Liver (tissue), 9 donors: ENCODE results near the gene MTA3. TPM values are rescaled to one million over a fixed set of nuclear protein-coding genes. Genes with fewer than 3 reads are reported as not detected.

Source experiments
- DNase-seq: peaks from one replicate; pipeline ENCODE4 v3.0.0-alpha.2; 2017; ENCODE audit warnings: low spot score
- H3K27ac ChIP-seq, 2 donors: one replicate each; pipeline ENCODE4 v1.7.0; 2013; ENCODE audit warnings: inconsistent platforms in 2 of 2, low read length in 2 of 2, control low read depth in 1 of 2, low read depth in 1 of 2, mild to moderate bottlenecking in 1 of 2
- H3K27me3 ChIP-seq, 4 donors: one replicate each; pipeline versions ENCODE4 v1.6.1 to v1.7.0; 2013; ENCODE audit warnings: low read length in 3 of 4, inconsistent platforms in 1 of 4, mild to moderate bottlenecking in 1 of 4, moderate library complexity in 1 of 4; ENCODE audit not compliant: control insufficient read depth in 4 of 4, insufficient read depth in 4 of 4
- H3K36me3 ChIP-seq, 4 donors: one replicate each; pipeline versions ENCODE4 v1.6.1 to v1.7.0; 2013; ENCODE audit warnings: low read length in 3 of 4, mild to moderate bottlenecking in 3 of 4, low read depth in 1 of 4, moderate library complexity in 1 of 4; ENCODE audit not compliant: control insufficient read depth in 4 of 4, insufficient read depth in 3 of 4
- H3K4me1 ChIP-seq, 4 donors: one replicate each; pipeline versions ENCODE4 v1.6.1 to v1.7.0; 2013; ENCODE audit warnings: low read length in 3 of 4, mild to moderate bottlenecking in 3 of 4, moderate library complexity in 1 of 4; ENCODE audit not compliant: control insufficient read depth in 4 of 4, insufficient read depth in 4 of 4
- H3K4me3 ChIP-seq, 3 donors: one replicate each; pipeline versions ENCODE4 v1.6.1 to v1.7.0; 2013; ENCODE audit warnings: low read length in 3 of 3, control low read depth in 1 of 3, low read depth in 1 of 3, mild to moderate bottlenecking in 1 of 3
- H3K9ac ChIP-seq, 2 donors: one replicate each; pipeline ENCODE4 v1.7.0; 2013; ENCODE audit warnings: low read length in 2 of 2, mild to moderate bottlenecking in 2 of 2, moderate library complexity in 2 of 2, control low read depth in 1 of 2, low read depth in 1 of 2
- H3K9me3 ChIP-seq, 4 donors: one replicate each; pipeline versions ENCODE4 v1.6.1 to v1.7.0; 2013; ENCODE audit warnings: low read length in 3 of 4; ENCODE audit not compliant: control insufficient read depth in 4 of 4
- ATF3 ChIP-seq: IDR thresholded peaks from 2 replicates; pipeline ENCODE4 v1.6.1; 2016; ENCODE audit warnings: antibody characterized with exemption
- EGR1 ChIP-seq, 2 donors: IDR thresholded peaks; 2 replicates each; pipeline ENCODE4 v1.6.1; 2016 to 2018; ENCODE audit warnings: antibody characterized with exemption in 2 of 2, low read depth in 2 of 2
- GABPA ChIP-seq, 2 donors: IDR thresholded peaks in 1 of 2; conservative IDR thresholded peaks in 1 of 2; 2 replicates each; pipeline ENCODE4 v1.6.1; 2016; ENCODE audit warnings: antibody characterized with exemption in 2 of 2, mild to moderate bottlenecking in 1 of 2, moderate library complexity in 1 of 2
- HNF4A ChIP-seq, 2 donors: conservative IDR thresholded peaks; 2 replicates each; pipeline ENCODE4 v1.6.1; 2016; ENCODE audit warnings: antibody characterized with exemption in 2 of 2, mild to moderate bottlenecking in 2 of 2
- HNF4G ChIP-seq: IDR thresholded peaks from 2 replicates; pipeline ENCODE4 v1.6.1; 2016; ENCODE audit warnings: antibody characterized with exemption
- JUND ChIP-seq, 2 donors: IDR thresholded peaks; 2 replicates each; pipeline ENCODE4 v1.6.1; 2016; ENCODE audit warnings: antibody characterized with exemption in 2 of 2
- NR2F2 ChIP-seq: IDR thresholded peaks from 2 replicates; pipeline ENCODE4 v1.6.1; 2016; ENCODE audit warnings: antibody characterized with exemption
- RAD21 ChIP-seq, 2 donors: IDR thresholded peaks; 2 replicates each; pipeline ENCODE4 v1.6.1; 2016; ENCODE audit warnings: antibody characterized with exemption in 2 of 2, mild to moderate bottlenecking in 2 of 2
- RXRA ChIP-seq, 2 donors: IDR thresholded peaks; 2 replicates each; pipeline ENCODE4 v1.6.1; 2017 to 2018; ENCODE audit warnings: antibody characterized with exemption in 2 of 2, mild to moderate bottlenecking in 1 of 2
- SP1 ChIP-seq: IDR thresholded peaks from 2 replicates; pipeline ENCODE4 v1.6.1; 2018; ENCODE audit warnings: antibody characterized with exemption, mild to moderate bottlenecking
- TAF1 ChIP-seq: conservative IDR thresholded peaks from 2 replicates; pipeline ENCODE4 v1.6.1; 2016; ENCODE audit warnings: antibody characterized with exemption, mild to moderate bottlenecking
- YY1 ChIP-seq: IDR thresholded peaks from 2 replicates; pipeline ENCODE4 v1.6.1; 2016; ENCODE audit warnings: antibody characterized with exemption, mild to moderate bottlenecking
- WGBS: extraction: QIAGEN DNeasy Blood & Tissue Kit; methylation state at CpG from one replicate; pipeline ENCODE4 v1.1.7; 2013; 5-methylcytosine and 5-hydroxymethylcytosine counted together
- polyA plus RNA-seq, 2 donors: library from polyadenylated mRNA; stranded (reverse) in 1 of 2; unstranded in 1 of 2; fragments of 200-250 nt in 1 of 2; fragments of >200 nt in 1 of 2; fragmentation: Nextera tagmentation in 1 of 2; extraction: Ambion mirVana in 1 of 2; gene quantifications; one replicate each; pipeline versions ENCODE4 v1.2.1 to v1.2.3, GENCODE V29; 2013 to 2015
- total RNA-seq, 2 donors: library from RNA; depleted of rRNA; stranded (reverse); fragments of >200 nt; gene quantifications; one replicate each; pipeline ENCODE4 v1.2.3, GENCODE V29; 2014
- TF ChIP-seq, protein P1 (sequence below): IDR thresholded peaks from 2 replicates; pipeline ENCODE4 v1.6.1; 2016; ENCODE audit warnings: antibody characterized with exemption
- TF ChIP-seq, protein P2 (sequence below): fragments of 150-350 bp; IDR thresholded peaks from 2 replicates; pipeline ENCODE4 v1.5.1; 2017; ENCODE audit warnings: improper control_type of control experiment, low read depth, low read length; ENCODE audit not compliant: missing input control
- donor health status: healthy.
- donor health status: healthy.
- donor health status: healthy.
- donor health status: healthy.
- donor health status: healthy.

The MTA3 gene
- total and polyA plus RNA-seq, 4 donors = 5.5 to 10.3 (median 6.8) TPM

GRCh38 chr2:42545841-42546390 lies 22.5 kb upstream of the MTA3 start:
- Histone ChIP-seq H3K27me3 (no peaks in the 10 kb centered on the region), H3K36me3 (no peaks in the 10 kb centered on the region), H3K27ac (no peak overlapping the region), H3K4me1 (no peaks in the 10 kb centered on the region), H3K9me3 (no peaks in the 10 kb centered on the region), H3K4me3 (no peak overlapping the region), H3K9ac (no peak overlapping the region)
- TF ChIP-seq TAF1 (no peak), YY1 (no peak), RXRA (IDR thresholded peaks at IDR 0.05) (no peak)
- TF ChIP-seq, protein P1, sequence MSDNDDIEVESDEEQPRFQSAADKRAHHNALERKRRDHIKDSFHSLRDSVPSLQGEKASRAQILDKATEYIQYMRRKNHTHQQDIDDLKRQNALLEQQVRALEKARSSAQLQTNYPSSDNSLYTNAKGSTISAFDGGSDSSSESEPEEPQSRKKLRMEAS = no peak
- TF ChIP-seq, protein P2, sequence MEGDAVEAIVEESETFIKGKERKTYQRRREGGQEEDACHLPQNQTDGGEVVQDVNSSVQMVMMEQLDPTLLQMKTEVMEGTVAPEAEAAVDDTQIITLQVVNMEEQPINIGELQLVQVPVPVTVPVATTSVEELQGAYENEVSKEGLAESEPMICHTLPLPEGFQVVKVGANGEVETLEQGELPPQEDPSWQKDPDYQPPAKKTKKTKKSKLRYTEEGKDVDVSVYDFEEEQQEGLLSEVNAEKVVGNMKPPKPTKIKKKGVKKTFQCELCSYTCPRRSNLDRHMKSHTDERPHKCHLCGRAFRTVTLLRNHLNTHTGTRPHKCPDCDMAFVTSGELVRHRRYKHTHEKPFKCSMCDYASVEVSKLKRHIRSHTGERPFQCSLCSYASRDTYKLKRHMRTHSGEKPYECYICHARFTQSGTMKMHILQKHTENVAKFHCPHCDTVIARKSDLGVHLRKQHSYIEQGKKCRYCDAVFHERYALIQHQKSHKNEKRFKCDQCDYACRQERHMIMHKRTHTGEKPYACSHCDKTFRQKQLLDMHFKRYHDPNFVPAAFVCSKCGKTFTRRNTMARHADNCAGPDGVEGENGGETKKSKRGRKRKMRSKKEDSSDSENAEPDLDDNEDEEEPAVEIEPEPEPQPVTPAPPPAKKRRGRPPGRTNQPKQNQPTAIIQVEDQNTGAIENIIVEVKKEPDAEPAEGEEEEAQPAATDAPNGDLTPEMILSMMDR = no peak
- no peak for DNase-seq
- 77% methylated on average over 9 of the region's 9 CpGs for WGBS

DNA sequence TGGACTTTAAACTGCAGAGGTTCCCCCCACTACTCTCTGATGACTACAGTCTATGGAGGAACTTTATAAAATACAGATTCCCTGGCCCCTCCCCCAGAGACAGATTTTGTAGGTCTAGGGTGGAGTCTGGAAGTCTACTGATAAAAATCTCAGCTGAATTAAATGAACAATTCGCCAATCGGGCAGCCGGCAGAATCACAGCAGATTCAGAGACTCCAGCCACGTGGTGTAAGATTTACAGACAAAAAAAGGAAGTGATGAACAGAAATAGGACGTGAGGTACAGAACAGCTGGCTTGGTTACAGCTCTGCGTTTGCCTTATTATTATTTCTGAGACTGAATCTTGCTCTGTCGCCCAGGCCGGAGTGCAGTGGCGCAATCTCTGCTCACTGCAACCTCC lies 21.4 kb upstream of the MTA3 start:
- no peak for DNase-seq
- WGBS = 64% methylated on average over 9 of the region's 9 CpGs
- H3K36me3 ChIP-seq = no peaks in the 10 kb centered on the region
- TF ChIP-seq, protein P2 = no peak
- TF ChIP-seq HNF4G = no peak
- no peak for TF ChIP-seq HNF4A (conservative IDR thresholded peaks at IDR 0.05)
- TF ChIP-seq YY1 = no peak
- TF ChIP-seq ATF3 = no peak
- TF ChIP-seq EGR1 (IDR thresholded peaks at IDR 0.05; ENCODE audit: low read depth in 2 of 2) = no peak
- no peak for TF ChIP-seq JUND (IDR thresholded peaks at IDR 0.05)
- TF ChIP-seq RAD21 (IDR thresholded peaks at IDR 0.05) = no peak
- H3K9ac ChIP-seq = no peak overlapping the region
- no peaks in the 10 kb centered on the region for H3K9me3 ChIP-seq
- H3K4me1 ChIP-seq = no peaks in the 10 kb centered on the region
- no peaks in the 10 kb centered on the region for H3K27me3 ChIP-seq
- H3K4me3 ChIP-seq = no peak overlapping the region
- no peak overlapping the region for H3K27ac ChIP-seq

DNA sequence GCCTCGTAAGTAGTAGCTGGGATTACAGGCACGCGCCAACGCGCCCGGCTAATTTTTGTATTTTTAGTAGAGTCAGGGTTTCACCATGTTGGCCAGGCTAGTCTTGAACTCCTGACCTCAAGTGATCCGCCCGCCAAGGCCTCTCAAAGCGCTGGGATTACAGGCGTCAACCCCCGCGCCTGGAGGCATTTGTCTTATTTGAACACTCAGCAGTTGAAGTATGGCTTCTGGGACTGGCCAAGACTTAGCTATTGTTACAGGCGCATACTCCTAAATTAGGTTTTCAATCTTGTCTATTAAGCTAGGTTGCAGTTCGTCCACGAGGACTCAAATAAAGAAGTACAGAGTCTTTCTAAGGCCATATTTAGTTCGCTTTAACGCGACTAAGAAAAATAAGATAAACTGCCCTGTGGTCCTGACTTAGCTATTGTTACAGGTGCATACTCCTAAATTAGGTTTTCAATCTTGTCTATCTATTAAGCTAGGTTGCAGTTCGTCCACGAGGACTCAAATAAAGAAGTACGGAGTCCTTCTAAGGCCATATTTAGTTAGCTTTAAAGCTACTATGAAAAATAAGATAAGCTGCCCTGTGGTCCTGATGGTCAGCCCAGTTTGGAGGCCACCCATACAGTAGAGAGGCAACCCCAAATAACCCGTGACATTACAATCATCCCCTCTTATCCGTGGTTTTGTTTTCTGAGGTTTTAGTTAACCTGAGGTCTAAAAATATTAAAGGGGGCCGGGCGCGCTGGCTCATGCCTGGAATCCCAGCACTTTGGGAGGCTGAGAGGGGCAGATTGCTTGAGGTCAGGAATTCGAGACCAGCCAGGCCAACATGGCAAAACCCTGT lies 20.8 kb upstream of the MTA3 start:
- no peaks in the 10 kb centered on the region for H3K27me3 ChIP-seq
- WGBS = 95% methylated on average over 27 of the region's 27 CpGs
- no peak for DNase-seq
- H3K9me3 ChIP-seq = no peaks in the 10 kb centered on the region
- H3K27ac ChIP-seq = no peak overlapping the region
- H3K4me1 ChIP-seq = no peaks in the 10 kb centered on the region
- H3K4me3 ChIP-seq = no peak overlapping the region
- H3K9ac ChIP-seq = no peak overlapping the region
- H3K36me3 ChIP-seq = no peaks in the 10 kb centered on the region
- TF ChIP-seq HNF4A (conservative IDR thresholded peaks at IDR 0.05) (no peak), GABPA (IDR thresholded peaks at IDR 0.05 in 1 of 2, conservative IDR thresholded peaks at IDR 0.05 in 1 of 2) (no peak), NR2F2 (no peak), HNF4G (no peak), TAF1 (no peak), RAD21 (IDR thresholded peaks at IDR 0.05) (no peak), RXRA (IDR thresholded peaks at IDR 0.05) (no peak), ATF3 (no peak), YY1 (no peak), SP1 (no peak)
- TF ChIP-seq, protein P2 = no peak
- TF ChIP-seq, protein P1 = no peak
